HL-60 (cell line): ENCODE results near the gene TRIM25.
"Not testable (repeated sequence)": the region's sequence is repeated elsewhere in the genome, so short reads cannot be mapped to it uniquely, and the experiment has no call there.

Experiments
- DNase-seq, 2 experiments: peaks; one replicate each; pipeline ENCODE4 v3.0.0-alpha.2; 2010 to 2020; ENCODE audit warnings: low read depth in 1 of 2, low spot score in 1 of 2
- H3K27ac ChIP-seq: fragments of 250-450 bp; sonication (Bioruptor Pico); replicated peaks from 2 replicates; pipeline ENCODE4 v1.5.1; 2020; ENCODE audit warnings: mild to moderate bottlenecking, moderate library complexity
- H3K27me3 ChIP-seq: fragments of 250-450 bp; sonication (Bioruptor Pico); 2 replicates; pipeline ENCODE4 v1.5.1; 2021; ENCODE audit warnings: mild to moderate bottlenecking, moderate library complexity; ENCODE audit not compliant: insufficient read depth, poor library complexity, severe bottlenecking
- H3K4me3 ChIP-seq: replicated peaks from 2 replicates; pipeline ENCODE4 v1.5.1; 2011; ENCODE audit warnings: mild to moderate bottlenecking, control low read depth, low read length; ENCODE audit not compliant: insufficient read depth
- GABPA ChIP-seq: IDR thresholded peaks from 2 replicates; pipeline ENCODE4 v1.6.1; 2012; ENCODE audit warnings: low read depth
- POLR2AphosphoS5 ChIP-seq: IDR thresholded peaks from 2 replicates; pipeline ENCODE4 v1.6.1; 2012; ENCODE audit warnings: low read depth
- SPI1 ChIP-seq: IDR thresholded peaks from 2 replicates; pipeline ENCODE4 v1.6.1; 2012; ENCODE audit warnings: low read depth, mild to moderate bottlenecking, borderline replicate concordance
- TF ChIP-seq, protein P1 (sequence below): IDR thresholded peaks from 2 replicates; pipeline ENCODE4 v1.6.1; 2012; ENCODE audit warnings: low read depth; ENCODE audit not compliant: insufficient replicate concordance
- TF ChIP-seq, protein P2 (sequence below): IDR thresholded peaks from one replicate; pipeline ENCODE4 v1.5.1; 2011; ENCODE audit warnings: low read length, control low read depth, inconsistent platforms; ENCODE audit not compliant: insufficient read depth

Gene TRIM25

DNA sequence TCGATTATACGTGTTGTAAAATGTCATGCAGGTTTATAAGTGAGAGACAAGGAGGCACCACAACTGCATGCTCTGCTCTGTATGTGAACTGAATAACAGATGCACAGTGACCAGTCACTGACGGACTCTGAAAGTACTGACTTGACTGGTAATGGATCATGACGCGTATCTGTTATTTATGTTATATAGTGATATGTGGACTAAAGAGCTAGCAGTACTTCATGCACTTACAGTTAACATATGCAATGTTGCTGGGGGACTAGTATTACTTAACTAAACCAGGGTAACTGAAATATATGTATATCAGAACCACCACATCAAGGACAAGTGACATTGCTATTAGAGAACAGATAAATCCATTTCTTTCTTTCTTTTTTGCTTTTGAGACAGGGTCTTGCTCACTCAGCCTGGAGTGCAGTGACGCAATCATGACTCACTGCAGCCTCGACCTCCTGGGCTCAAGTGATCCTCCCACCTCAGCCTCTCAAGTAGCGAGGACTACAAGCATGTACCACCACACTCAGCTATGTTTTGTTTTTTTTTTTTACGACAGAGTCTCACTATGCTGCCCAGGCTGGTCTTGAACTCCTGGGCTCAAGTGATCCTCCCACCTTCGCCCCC, 29.8 kb upstream of the TRIM25 start:
- H3K4me3 ChIP-seq: no peak overlapping the region
- TF ChIP-seq, protein P1, sequence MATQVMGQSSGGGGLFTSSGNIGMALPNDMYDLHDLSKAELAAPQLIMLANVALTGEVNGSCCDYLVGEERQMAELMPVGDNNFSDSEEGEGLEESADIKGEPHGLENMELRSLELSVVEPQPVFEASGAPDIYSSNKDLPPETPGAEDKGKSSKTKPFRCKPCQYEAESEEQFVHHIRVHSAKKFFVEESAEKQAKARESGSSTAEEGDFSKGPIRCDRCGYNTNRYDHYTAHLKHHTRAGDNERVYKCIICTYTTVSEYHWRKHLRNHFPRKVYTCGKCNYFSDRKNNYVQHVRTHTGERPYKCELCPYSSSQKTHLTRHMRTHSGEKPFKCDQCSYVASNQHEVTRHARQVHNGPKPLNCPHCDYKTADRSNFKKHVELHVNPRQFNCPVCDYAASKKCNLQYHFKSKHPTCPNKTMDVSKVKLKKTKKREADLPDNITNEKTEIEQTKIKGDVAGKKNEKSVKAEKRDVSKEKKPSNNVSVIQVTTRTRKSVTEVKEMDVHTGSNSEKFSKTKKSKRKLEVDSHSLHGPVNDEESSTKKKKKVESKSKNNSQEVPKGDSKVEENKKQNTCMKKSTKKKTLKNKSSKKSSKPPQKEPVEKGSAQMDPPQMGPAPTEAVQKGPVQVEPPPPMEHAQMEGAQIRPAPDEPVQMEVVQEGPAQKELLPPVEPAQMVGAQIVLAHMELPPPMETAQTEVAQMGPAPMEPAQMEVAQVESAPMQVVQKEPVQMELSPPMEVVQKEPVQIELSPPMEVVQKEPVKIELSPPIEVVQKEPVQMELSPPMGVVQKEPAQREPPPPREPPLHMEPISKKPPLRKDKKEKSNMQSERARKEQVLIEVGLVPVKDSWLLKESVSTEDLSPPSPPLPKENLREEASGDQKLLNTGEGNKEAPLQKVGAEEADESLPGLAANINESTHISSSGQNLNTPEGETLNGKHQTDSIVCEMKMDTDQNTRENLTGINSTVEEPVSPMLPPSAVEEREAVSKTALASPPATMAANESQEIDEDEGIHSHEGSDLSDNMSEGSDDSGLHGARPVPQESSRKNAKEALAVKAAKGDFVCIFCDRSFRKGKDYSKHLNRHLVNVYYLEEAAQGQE: no peak
- TF ChIP-seq SPI1 (no peak), POLR2AphosphoS5 (no peak), GABPA (no peak)
- TF ChIP-seq, protein P2, sequence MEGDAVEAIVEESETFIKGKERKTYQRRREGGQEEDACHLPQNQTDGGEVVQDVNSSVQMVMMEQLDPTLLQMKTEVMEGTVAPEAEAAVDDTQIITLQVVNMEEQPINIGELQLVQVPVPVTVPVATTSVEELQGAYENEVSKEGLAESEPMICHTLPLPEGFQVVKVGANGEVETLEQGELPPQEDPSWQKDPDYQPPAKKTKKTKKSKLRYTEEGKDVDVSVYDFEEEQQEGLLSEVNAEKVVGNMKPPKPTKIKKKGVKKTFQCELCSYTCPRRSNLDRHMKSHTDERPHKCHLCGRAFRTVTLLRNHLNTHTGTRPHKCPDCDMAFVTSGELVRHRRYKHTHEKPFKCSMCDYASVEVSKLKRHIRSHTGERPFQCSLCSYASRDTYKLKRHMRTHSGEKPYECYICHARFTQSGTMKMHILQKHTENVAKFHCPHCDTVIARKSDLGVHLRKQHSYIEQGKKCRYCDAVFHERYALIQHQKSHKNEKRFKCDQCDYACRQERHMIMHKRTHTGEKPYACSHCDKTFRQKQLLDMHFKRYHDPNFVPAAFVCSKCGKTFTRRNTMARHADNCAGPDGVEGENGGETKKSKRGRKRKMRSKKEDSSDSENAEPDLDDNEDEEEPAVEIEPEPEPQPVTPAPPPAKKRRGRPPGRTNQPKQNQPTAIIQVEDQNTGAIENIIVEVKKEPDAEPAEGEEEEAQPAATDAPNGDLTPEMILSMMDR: no peak
- DNase-seq: no peak
- H3K27me3 ChIP-seq: no peaks in the 10 kb centered on the region
- no peak overlapping the region for H3K27ac ChIP-seq

DNA sequence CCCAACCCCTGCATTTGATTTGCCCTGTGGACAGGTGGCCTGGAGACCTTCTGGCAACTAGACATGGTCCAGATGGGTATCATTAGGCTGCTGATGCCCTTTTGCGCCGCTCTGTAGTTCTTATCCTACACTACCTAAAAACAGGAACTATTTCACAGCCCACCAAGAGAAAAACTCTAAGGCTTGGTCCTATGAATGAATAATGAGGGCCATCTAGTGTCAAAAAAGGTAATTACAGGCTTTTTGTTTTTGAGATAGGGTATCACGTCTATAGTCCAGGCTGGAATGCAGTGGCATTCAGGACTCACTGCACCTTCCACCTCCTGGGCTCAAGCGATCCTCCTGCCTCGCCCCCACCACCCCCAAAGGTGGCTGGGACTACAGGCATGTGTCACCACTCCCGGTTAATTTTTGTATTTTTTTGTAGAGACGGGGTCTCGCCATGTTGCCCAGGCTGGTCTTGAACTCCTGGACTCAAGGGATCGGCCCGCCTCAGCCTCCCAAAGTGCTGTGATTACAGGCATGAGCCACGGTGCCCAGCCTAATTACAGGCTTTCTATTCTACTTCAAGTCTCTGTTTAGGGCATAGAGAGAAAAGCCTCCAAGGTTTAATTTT, 26.1 kb upstream of the TRIM25 start:
- no peak for TF ChIP-seq POLR2AphosphoS5
- TF ChIP-seq, protein P2: peak; percentile 68
- Histone ChIP-seq H3K4me3 (no peak overlapping the region), H3K27ac (no peak overlapping the region), H3K27me3 (no peaks in the 10 kb centered on the region)
- DNase-seq: peak in 1 of 2 experiments; percentile 29

- H3K27me3 ChIP-seq, DNase-seq, H3K27ac ChIP-seq, H3K4me3 ChIP-seq: not testable (repeated sequence)
These were observed 24.4 kb upstream of the TRIM25 start for GRCh38 chr17:56938206-56938605.

- Histone ChIP-seq H3K27me3 (no peaks in the 10 kb centered on the region), H3K27ac (no peak overlapping the region), H3K4me3 (no peak overlapping the region)
- TF ChIP-seq SPI1 (no peak), GABPA (no peak), POLR2AphosphoS5 (no peak)
- TF ChIP-seq, protein P2: no peak
- TF ChIP-seq, protein P1: no peak
- DNase-seq: no peak
These were observed 23.8 kb upstream of the TRIM25 start for GRCh38 chr17:56937687-56938086.
